Bronchus fibroblast of lung (primary cell): ENCODE results near the gene ZNF354B. TPM values are rescaled to one million over a fixed set of nuclear protein-coding genes. Genes with fewer than 3 reads are reported as not detected.

Source experiments
- total RNA-seq: library from RNA; depleted of rRNA; stranded (reverse); fragments of >200 nt; gene quantifications from 2 replicates; pipeline ENCODE4 v1.2.3, GENCODE V29; 2015

Gene ZNF354B
- total RNA-seq: 3.3 and 4.7 TPM in 2 replicates

DNA sequence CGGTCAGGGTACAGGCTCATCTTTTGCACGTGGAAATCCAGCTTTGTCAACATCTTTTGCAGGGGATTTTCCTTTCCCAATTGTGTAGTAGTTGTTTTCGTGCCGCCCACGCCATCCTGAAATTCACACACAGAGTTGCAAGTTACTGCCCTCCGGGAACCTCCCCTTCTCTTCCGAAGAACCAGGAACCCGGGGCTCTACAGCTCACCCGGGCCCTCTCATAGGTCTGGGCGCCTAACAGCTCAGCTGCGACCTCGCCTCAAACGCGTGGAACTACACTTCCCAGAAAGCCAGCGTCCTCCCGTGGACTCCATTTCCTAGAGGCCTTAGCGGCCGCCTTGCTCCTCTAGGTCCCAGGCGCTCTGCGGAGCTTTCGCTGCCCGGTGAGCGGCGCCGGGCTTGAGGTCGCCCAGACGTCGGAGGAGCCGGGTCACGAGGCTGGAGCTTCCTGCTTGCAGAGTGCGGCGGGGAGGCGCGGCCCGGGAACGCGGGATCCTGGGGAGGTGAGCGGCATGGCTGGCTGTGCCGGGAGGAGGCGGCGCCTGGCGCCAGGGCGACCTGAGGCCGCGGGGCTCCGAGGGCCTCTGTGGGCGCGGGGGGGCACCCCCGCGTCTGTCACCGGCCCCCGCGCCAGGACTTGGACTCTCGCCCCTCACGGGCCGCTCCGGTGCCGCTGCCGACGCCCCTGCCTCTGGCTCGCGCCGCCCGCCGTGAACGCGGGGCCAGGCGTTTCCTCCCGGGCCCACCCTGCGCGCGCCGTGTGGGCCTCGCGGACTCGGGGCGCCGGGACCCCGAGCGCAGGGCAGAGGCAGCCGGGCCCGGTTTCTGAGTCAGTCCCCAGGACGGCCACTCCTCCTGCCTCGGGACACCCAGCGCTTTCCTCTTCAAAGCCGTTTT lies at the start of gene ZNF354B:
Gene ZNF354B (plus strand): TSS at position 329 of the 897 bp plus-strand sequence. CDS start 1,095 bp downstream, outside the sequence.

GRCh38 chr5:178895615-178896571 lies 36.1 kb downstream of the ZNF354B start, which contains the start of gene ZFP2:
ZFP2 (plus strand) TSS chr5:178895913; CDS start chr5:178931314, 35,401 bp downstream.

Other genes with a start within 250 kb of the ZNF354B start
- 3.6 and 5.4 TPM in 2 replicates for gene CLK4, start 232.9 kb upstream of the ZNF354B start, total RNA-seq
- gene ZNF354A, start 129.3 kb upstream of the ZNF354B start, total RNA-seq: 4.7 and 5.9 TPM in 2 replicates
- gene ZFP2, start 36.0 kb downstream of the ZNF354B start, total RNA-seq: 0.67 and 1.0 TPM in 2 replicates
- 0.84 and 1.2 TPM in 2 replicates for gene ZNF454, start 81.2 kb downstream of the ZNF354B start, total RNA-seq
- not detected in 2 replicates for gene GRM6, start 135.4 kb downstream of the ZNF354B start, total RNA-seq
- 1.2 and 2.9 TPM in 2 replicates for gene ZNF879, start 163.9 kb downstream of the ZNF354B start, total RNA-seq
- gene ZNF354C, start 200.4 kb downstream of the ZNF354B start, total RNA-seq: 2.8 and 3.0 TPM in 2 replicates